Measurements from ENCODE around the gene F13A1.

GRCh38 chr6:6244624-6245023, 75.8 kb downstream of the F13A1 start:
- TF ChIP-seq CTCF (IDR thresholded peaks at IDR 0.05) (no peak), POLR2A (IDR thresholded peaks at IDR 0.05) (no peak)

All from uterus (tissue), 2 donors.